ENCODE data around the gene SCGB1D1. TPM values are rescaled to one million over a fixed set of nuclear protein-coding genes. Genes with fewer than 3 reads are reported as not detected.

The SCGB1D1 gene
- total and polyA plus RNA-seq, 2 experiments from 2014 or later = not detected

DNA sequence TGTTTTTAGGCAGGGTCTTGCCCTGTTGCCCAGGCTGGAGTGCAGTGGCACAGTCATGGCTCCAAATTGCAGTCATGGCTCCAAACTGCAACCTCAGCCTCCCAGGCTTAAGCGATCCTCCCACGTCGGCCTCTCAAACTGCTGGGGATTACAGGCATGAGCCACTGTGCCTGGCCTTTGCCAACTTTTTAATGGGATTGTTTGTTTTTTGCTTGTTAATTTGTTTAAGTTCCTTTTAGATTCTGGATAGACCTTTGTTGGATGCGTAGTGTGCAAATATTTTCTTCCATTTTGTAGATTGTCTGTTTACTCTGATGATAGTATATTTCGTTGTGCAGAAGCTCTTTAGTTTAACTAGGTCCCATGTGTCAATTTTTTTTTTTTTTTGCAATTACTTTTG is 10.0 kb upstream of the SCGB1D1 start (continued):
- TF ChIP-seq EZH2 (IDR thresholded peaks at IDR 0.05; ENCODE audit: low read depth, unreplicated experiment) = no peak

DNA sequence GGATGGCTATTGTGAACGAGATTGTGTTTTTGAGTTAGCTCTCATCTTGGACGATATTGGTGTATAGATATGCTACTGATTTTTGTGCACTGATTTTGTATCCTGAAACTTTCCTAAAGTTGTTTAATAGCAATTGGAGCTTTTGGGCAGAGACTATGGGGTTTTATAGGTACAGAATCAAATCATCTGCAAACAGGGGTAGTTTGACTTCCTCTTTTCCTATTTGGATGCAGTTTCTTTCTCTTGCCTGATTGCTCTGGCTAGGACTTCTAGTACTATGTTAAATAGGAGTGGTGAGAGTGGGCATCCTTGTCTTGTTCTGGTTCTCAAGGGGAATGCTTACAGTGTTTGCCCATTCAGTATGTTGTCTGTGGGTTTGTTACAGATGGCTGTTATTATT is 8.9 kb upstream of the SCGB1D1 start:
- Histone ChIP-seq H3K79me2 (replicated peaks; ENCODE audit: insufficient read depth) (no peaks in the 10 kb centered on the region), H4K20me1 (replicated peaks; ENCODE audit: insufficient read depth) (no peaks in the 10 kb centered on the region), H3K27ac (ENCODE audit: low read depth) (no peak overlapping the region), H3F3A (replicated peaks; ENCODE audit: low read depth) (no peaks in the 10 kb centered on the region), H3K27me3 (ENCODE audit: insufficient read depth) (no peaks in the 10 kb centered on the region), H3K36me3 (ENCODE audit: insufficient read depth) (0 out of 2 replicates have a peak, but pooled peaks cover 4% of the 10 kb centered on the region), H3K4me2 (no peak overlapping the region), H3K4me3 (no peak overlapping the region), H3K4me1 (ENCODE audit: insufficient read depth) (no peaks in the 10 kb centered on the region), H3K9me2 (ENCODE audit: insufficient read depth) (no peaks in the 10 kb centered on the region), H2AFZ (no peak overlapping the region)
- H3K27me3 Mint-ChIP-seq (ENCODE audit: insufficient read depth, low read depth, poor library complexity) = peaks cover 2% of the 10 kb centered on the region
- no peaks in the 10 kb centered on the region for H3K36me3 Mint-ChIP-seq (ENCODE audit: low read depth)
- no peak for ATAC-seq
- no peak for DNase-seq (ENCODE audit: low spot score)
- no peaks in the 10 kb centered on the region for H3K4me1 Mint-ChIP-seq
- H3K27ac Mint-ChIP-seq = no peak overlapping the region
- TF ChIP-seq ZNF331 (CRISPR knock-in tag; IDR thresholded peaks at IDR 0.05; ENCODE audit: low read depth) (no peak), POLR2AphosphoS5 (IDR thresholded peaks at IDR 0.05; ENCODE audit: low read depth) (no peak), EZH2phosphoT487 (IDR thresholded peaks at IDR 0.05; ENCODE audit: unreplicated experiment) (no peak), NANOG (IDR thresholded peaks at IDR 0.05; ENCODE audit: borderline replicate concordance) (no peak), JUNB (IDR thresholded peaks at IDR 0.05; ENCODE audit: unreplicated experiment) (no peak), ZNF114 (CRISPR knock-in tag; IDR thresholded peaks at IDR 0.05) (no peak), EZH2 (IDR thresholded peaks at IDR 0.05; ENCODE audit: low read depth, unreplicated experiment) (no peak), STAT1 (IDR thresholded peaks at IDR 0.05; ENCODE audit: unreplicated experiment) (no peak), CREB1 (CRISPR knock-in tag; IDR thresholded peaks at IDR 0.05; ENCODE audit: low read depth) (no peak)
- TF ChIP-seq, protein P1, sequence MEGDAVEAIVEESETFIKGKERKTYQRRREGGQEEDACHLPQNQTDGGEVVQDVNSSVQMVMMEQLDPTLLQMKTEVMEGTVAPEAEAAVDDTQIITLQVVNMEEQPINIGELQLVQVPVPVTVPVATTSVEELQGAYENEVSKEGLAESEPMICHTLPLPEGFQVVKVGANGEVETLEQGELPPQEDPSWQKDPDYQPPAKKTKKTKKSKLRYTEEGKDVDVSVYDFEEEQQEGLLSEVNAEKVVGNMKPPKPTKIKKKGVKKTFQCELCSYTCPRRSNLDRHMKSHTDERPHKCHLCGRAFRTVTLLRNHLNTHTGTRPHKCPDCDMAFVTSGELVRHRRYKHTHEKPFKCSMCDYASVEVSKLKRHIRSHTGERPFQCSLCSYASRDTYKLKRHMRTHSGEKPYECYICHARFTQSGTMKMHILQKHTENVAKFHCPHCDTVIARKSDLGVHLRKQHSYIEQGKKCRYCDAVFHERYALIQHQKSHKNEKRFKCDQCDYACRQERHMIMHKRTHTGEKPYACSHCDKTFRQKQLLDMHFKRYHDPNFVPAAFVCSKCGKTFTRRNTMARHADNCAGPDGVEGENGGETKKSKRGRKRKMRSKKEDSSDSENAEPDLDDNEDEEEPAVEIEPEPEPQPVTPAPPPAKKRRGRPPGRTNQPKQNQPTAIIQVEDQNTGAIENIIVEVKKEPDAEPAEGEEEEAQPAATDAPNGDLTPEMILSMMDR (conservative IDR thresholded peaks at IDR 0.05; ENCODE audit: low read depth in 2 of 2) = no peak
- TF ChIP-seq, protein P2, sequence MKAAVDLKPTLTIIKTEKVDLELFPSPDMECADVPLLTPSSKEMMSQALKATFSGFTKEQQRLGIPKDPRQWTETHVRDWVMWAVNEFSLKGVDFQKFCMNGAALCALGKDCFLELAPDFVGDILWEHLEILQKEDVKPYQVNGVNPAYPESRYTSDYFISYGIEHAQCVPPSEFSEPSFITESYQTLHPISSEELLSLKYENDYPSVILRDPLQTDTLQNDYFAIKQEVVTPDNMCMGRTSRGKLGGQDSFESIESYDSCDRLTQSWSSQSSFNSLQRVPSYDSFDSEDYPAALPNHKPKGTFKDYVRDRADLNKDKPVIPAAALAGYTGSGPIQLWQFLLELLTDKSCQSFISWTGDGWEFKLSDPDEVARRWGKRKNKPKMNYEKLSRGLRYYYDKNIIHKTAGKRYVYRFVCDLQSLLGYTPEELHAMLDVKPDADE (IDR thresholded peaks at IDR 0.05) = no peak
- TF ChIP-seq, protein P3, sequence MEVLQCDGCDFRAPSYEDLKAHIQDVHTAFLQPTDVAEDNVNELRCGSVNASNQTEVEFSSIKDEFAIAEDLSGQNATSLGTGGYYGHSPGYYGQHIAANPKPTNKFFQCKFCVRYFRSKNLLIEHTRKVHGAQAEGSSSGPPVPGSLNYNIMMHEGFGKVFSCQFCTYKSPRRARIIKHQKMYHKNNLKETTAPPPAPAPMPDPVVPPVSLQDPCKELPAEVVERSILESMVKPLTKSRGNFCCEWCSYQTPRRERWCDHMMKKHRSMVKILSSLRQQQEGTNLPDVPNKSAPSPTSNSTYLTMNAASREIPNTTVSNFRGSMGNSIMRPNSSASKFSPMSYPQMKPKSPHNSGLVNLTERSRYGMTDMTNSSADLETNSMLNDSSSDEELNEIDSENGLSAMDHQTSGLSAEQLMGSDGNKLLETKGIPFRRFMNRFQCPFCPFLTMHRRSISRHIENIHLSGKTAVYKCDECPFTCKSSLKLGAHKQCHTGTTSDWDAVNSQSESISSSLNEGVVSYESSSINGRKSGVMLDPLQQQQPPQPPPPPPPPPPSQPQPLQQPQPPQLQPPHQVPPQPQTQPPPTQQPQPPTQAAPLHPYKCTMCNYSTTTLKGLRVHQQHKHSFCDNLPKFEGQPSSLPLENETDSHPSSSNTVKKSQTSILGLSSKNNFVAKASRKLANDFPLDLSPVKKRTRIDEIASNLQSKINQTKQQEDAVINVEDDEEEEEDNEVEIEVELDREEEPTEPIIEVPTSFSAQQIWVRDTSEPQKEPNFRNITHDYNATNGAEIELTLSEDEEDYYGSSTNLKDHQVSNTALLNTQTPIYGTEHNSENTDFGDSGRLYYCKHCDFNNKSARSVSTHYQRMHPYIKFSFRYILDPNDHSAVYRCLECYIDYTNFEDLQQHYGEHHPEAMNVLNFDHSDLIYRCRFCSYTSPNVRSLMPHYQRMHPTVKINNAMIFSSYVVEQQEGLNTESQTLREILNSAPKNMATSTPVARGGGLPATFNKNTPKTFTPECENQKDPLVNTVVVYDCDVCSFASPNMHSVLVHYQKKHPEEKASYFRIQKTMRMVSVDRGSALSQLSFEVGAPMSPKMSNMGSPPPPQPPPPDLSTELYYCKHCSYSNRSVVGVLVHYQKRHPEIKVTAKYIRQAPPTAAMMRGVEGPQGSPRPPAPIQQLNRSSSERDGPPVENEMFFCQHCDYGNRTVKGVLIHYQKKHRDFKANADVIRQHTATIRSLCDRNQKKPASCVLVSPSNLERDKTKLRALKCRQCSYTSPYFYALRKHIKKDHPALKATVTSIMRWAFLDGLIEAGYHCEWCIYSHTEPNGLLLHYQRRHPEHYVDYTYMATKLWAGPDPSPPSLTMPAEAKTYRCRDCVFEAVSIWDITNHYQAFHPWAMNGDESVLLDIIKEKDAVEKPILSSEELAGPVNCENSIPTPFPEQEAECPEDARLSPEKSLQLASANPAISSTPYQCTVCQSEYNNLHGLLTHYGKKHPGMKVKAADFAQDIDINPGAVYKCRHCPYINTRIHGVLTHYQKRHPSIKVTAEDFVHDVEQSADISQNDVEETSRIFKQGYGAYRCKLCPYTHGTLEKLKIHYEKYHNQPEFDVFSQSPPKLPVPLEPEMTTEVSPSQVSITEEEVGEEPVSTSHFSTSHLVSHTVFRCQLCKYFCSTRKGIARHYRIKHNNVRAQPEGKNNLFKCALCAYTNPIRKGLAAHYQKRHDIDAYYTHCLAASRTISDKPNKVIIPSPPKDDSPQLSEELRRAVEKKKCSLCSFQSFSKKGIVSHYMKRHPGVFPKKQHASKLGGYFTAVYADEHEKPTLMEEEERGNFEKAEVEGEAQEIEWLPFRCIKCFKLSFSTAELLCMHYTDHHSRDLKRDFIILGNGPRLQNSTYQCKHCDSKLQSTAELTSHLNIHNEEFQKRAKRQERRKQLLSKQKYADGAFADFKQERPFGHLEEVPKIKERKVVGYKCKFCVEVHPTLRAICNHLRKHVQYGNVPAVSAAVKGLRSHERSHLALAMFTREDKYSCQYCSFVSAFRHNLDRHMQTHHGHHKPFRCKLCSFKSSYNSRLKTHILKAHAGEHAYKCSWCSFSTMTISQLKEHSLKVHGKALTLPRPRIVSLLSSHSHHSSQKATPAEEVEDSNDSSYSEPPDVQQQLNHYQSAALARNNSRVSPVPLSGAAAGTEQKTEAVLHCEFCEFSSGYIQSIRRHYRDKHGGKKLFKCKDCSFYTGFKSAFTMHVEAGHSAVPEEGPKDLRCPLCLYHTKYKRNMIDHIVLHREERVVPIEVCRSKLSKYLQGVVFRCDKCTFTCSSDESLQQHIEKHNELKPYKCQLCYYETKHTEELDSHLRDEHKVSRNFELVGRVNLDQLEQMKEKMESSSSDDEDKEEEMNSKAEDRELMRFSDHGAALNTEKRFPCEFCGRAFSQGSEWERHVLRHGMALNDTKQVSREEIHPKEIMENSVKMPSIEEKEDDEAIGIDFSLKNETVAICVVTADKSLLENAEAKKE (CRISPR knock-in tag; IDR thresholded peaks at IDR 0.05) = no peak
- H3K4me3 Mint-ChIP-seq = no peak overlapping the region
- H3K9me3 Mint-ChIP-seq = no peaks in the 10 kb centered on the region; the same call in 2 of the 3 replicates

All from GM23338 (cell line).